ENCODE data around the gene ZNG1E.
"Not testable (repeated sequence)": the region's sequence is repeated elsewhere in the genome, so short reads cannot be mapped to it uniquely, and the experiment has no call there.

ZNG1E gene

GRCh38 chr9:65675589-65676021, at the start of gene ZNG1E:
Gene ZNG1E (plus strand): TSS chr9:65675928. CDS start chr9:65675977, 49 bp downstream.
- not testable (repeated sequence) for DNase-seq

GRCh38 chr9:65673579-65673978, 2.1 kb upstream of the ZNG1E start:
- not testable (repeated sequence) for DNase-seq

- DNase-seq: not testable (repeated sequence)
These were observed 710 bp upstream of the ZNG1E start for GRCh38 chr9:65675018-65675417.

DNA sequence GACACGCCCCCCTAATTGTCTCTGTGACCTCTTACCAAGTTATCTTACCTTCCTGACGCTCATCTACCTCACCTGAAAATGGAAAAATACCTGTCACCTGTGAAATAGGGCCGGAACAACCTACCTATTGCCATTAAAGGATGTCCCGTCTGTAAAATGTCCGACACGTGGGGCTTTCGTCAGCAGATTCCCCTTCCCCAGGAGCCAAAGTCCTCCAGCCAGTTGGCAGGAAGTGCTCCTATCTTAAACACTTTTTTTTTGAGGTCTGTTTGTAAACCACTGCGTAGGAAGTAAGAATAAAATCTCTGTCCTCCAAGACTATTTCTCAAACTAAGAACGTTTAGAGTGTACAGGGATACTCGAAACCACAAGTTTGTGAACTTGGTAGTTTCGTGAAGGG, 661 bp downstream of the ZNG1E start:
- not testable (repeated sequence) for DNase-seq

DNA sequence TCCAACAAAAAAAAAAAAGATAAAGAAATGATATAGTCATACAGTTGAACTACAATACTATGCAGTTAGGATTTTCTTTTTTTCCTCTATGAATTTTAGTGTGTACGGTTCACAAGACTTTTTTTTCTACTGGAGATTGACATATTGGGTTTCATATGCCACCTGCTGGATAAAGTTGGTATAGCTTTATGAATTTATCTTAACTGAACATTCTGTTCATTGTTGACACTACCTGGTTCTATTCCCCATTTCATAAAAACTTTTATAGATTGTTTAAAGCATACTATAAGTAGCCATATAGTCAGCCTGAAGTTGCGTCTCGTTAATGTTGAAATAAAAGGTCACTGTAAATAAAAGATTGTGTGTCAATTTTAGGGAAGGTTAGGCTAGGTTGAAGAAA, 2.8 kb downstream of the ZNG1E start:
- not testable (repeated sequence) for DNase-seq

DNA sequence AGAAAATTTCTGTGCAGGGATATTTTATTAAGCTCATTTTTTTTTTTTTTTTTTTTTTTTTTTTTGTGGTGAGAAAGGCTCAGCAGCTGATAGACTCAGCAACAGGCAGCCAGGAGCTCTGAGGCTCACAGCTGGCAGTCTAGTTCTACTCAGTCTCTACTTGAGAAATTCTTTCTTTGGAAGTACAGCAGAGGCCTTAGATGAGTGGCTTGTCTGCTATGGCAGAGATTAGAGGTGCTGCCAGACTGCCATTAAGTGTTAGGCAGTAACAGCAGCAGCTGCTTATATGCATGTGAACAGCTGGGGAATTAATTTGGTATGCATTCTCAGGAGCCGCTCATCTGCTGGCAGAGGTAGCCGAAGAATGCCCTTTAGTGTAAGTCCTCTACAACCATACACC, 27.8 kb downstream of the ZNG1E start:
- not testable (repeated sequence) for DNase-seq

GRCh38 chr9:65714445-65714844, 38.7 kb downstream of the ZNG1E start:
- not testable (repeated sequence) for DNase-seq

DNA sequence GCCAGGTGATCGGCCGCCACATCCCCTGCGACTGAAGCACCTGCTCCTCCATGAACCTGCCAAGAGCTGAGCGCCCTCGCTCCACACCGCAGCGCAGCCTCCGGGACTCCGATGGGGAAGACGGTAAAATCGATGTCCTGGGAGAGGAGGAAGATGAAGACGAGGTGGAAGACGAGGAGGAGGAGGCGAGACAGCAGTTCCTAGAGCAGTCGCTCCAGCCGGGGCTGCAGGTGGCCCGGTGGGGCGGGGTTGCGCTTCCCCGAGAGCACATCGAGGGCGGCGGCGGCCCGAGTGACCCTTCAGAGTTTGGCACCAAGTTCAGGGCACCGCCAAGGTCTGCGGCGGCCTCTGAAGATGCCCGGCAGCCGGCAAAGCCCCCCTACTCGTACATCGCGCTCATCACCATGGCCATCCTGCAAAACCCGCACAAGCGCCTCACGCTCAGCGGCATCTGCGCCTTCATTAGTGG, 61.4 kb downstream of the ZNG1E start, which contains the start of gene FOXD4L4:
Gene FOXD4L4 (plus strand): TSS at position 51 of the 469 bp plus-strand sequence. CDS start 0 bp downstream, at position 51.
- not testable (repeated sequence) for DNase-seq

- not testable (repeated sequence) for DNase-seq
These were observed 62.4 kb downstream of the ZNG1E start for GRCh38 chr9:65738133-65738532.

Data from NCI-H524 treated with DMSO at 0.1 percent for 48 hours (cell line).